ENCODE data around the gene TNIK. TPM values are rescaled to one million over a fixed set of nuclear protein-coding genes. Genes with fewer than 3 reads are reported as not detected.

Gene TNIK
- total and polyA plus RNA-seq, 2 of the 13 experiments (the other 11 are each of a cell fraction or from before 2014, with no cell fraction given), result 0.15 to 0.22 TPM

GRCh38 chr3:171353423-171353822, 106.8 kb downstream of the TNIK start:
- H3K27ac ChIP-seq (ENCODE audit: extremely low read length, insufficient read depth, low read length), result no peak overlapping the region
- no peaks in the 10 kb centered on the region for H3K79me2 ChIP-seq (ENCODE audit: insufficient read depth, low read length)
- no peak overlapping the region for H3K4me3 ChIP-seq (replicated peaks in 1 of 3; ENCODE audit: insufficient read depth in 1 of 3, low read depth in 2 of 3, low read length in 3 of 3)
- 65% methylated on average over 4 of the region's 4 CpGs for WGBS (ENCODE audit: low lambda C conversion rate)
- H3K36me3 ChIP-seq (replicated peaks in 1 of 2; ENCODE audit: control insufficient read depth in 1 of 2, insufficient read depth in 2 of 2, low read length in 2 of 2), result no peaks in the 10 kb centered on the region
- BruUV-seq (replicated peaks), result no TSS peak
- CTCF ChIA-PET (ENCODE audit: low intra/inter-chr PET ratio, low total read pairs), result no interaction called here
- H3K27me3 ChIP-seq (ENCODE audit: control insufficient read depth in 1 of 2, insufficient read depth in 2 of 2, low read length in 2 of 2), result no peaks in the 10 kb centered on the region
- intact Hi-C loops (cut with micrococcal nuclease; ENCODE audit: unreplicated experiment) (no loop called here), in situ Hi-C loops (cut with HindIII; ENCODE audit: extremely low pct_ligation_motif_present, low pct_unique_long_range_greater_than_20kb) (no loop called here)
- H3K9ac ChIP-seq (ENCODE audit: insufficient read depth, low read depth, low read length), result no peak overlapping the region
- FAIRE-seq (no peak), ATAC-seq (no peak), DNase-seq (ENCODE audit: low spot score) (no peak)
- no peaks in the 10 kb centered on the region for H3K9me3 ChIP-seq (ENCODE audit: low read length)
- H3K4me2 ChIP-seq (ENCODE audit: low read depth, low read length), result no peak overlapping the region
- POLR2A ChIA-PET, result no interaction called here
- TF ChIP-seq CEBPB (IDR thresholded peaks at IDR 0.05; ENCODE audit: borderline replicate concordance, low read depth, low read length), result no peak
- TF ChIP-seq, protein P1, sequence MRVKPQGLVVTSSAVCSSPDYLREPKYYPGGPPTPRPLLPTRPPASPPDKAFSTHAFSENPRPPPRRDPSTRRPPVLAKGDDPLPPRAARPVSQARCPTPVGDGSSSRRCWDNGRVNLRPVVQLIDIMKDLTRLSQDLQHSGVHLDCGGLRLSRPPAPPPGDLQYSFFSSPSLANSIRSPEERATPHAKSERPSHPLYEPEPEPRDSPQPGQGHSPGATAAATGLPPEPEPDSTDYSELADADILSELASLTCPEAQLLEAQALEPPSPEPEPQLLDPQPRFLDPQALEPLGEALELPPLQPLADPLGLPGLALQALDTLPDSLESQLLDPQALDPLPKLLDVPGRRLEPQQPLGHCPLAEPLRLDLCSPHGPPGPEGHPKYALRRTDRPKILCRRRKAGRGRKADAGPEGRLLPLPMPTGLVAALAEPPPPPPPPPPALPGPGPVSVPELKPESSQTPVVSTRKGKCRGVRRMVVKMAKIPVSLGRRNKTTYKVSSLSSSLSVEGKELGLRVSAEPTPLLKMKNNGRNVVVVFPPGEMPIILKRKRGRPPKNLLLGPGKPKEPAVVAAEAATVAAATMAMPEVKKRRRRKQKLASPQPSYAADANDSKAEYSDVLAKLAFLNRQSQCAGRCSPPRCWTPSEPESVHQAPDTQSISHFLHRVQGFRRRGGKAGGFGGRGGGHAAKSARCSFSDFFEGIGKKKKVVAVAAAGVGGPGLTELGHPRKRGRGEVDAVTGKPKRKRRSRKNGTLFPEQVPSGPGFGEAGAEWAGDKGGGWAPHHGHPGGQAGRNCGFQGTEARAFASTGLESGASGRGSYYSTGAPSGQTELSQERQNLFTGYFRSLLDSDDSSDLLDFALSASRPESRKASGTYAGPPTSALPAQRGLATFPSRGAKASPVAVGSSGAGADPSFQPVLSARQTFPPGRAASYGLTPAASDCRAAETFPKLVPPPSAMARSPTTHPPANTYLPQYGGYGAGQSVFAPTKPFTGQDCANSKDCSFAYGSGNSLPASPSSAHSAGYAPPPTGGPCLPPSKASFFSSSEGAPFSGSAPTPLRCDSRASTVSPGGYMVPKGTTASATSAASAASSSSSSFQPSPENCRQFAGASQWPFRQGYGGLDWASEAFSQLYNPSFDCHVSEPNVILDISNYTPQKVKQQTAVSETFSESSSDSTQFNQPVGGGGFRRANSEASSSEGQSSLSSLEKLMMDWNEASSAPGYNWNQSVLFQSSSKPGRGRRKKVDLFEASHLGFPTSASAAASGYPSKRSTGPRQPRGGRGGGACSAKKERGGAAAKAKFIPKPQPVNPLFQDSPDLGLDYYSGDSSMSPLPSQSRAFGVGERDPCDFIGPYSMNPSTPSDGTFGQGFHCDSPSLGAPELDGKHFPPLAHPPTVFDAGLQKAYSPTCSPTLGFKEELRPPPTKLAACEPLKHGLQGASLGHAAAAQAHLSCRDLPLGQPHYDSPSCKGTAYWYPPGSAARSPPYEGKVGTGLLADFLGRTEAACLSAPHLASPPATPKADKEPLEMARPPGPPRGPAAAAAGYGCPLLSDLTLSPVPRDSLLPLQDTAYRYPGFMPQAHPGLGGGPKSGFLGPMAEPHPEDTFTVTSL (CRISPR knock-in tag; IDR thresholded peaks at IDR 0.05; ENCODE audit: borderline replicate concordance), result no peak
- no peak for TF ChIP-seq ZNF546 (CRISPR knock-in tag; conservative IDR thresholded peaks at IDR 0.05)
- no peak for TF ChIP-seq PRMT3 (CRISPR knock-in tag; IDR thresholded peaks at IDR 0.05; ENCODE audit: borderline replicate concordance, low read depth)
- TF ChIP-seq SALL2 (CRISPR knock-in tag; IDR thresholded peaks at IDR 0.05), result no peak
- TF ChIP-seq ZNF235 (CRISPR knock-in tag; IDR thresholded peaks at IDR 0.05; ENCODE audit: borderline replicate concordance), result no peak
- no peak for TF ChIP-seq PITX1 (CRISPR knock-in tag; IDR thresholded peaks at IDR 0.05)
- no peak for TF ChIP-seq WIZ (CRISPR knock-in tag; IDR thresholded peaks at IDR 0.05)
- TF ChIP-seq CREM (IDR thresholded peaks at IDR 0.05), result no peak
- no peak for TF ChIP-seq CREM (CRISPR knock-in tag; IDR thresholded peaks at IDR 0.05)
- TF ChIP-seq RAD21 (CRISPR knock-in tag; IDR thresholded peaks at IDR 0.05), result no peak
- TF ChIP-seq NAIF1 (CRISPR knock-in tag; IDR thresholded peaks at IDR 0.05; ENCODE audit: borderline replicate concordance), result no peak
- TF ChIP-seq, protein P2, sequence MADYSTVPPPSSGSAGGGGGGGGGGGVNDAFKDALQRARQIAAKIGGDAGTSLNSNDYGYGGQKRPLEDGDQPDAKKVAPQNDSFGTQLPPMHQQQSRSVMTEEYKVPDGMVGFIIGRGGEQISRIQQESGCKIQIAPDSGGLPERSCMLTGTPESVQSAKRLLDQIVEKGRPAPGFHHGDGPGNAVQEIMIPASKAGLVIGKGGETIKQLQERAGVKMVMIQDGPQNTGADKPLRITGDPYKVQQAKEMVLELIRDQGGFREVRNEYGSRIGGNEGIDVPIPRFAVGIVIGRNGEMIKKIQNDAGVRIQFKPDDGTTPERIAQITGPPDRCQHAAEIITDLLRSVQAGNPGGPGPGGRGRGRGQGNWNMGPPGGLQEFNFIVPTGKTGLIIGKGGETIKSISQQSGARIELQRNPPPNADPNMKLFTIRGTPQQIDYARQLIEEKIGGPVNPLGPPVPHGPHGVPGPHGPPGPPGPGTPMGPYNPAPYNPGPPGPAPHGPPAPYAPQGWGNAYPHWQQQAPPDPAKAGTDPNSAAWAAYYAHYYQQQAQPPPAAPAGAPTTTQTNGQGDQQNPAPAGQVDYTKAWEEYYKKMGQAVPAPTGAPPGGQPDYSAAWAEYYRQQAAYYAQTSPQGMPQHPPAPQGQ (CRISPR knock-in tag; IDR thresholded peaks at IDR 0.05; ENCODE audit: borderline replicate concordance), result no peak
- no peak for TF ChIP-seq ZNF607 (CRISPR knock-in tag; IDR thresholded peaks at IDR 0.05; ENCODE audit: borderline replicate concordance)
- H4K20me1 ChIP-seq (ENCODE audit: insufficient read depth, low read length), result no peaks in the 10 kb centered on the region
- peaks cover 3% of the 10 kb centered on the region for H3K4me1 ChIP-seq (ENCODE audit: insufficient read depth, low read length)
- H2AFZ ChIP-seq (ENCODE audit: low read length), result no peak overlapping the region

Data from HepG2 (cell line).